NCI-H345 treated with DMSO at 0.1 percent for 48 hours (cell line): ENCODE measurements around the gene PECR.
"Not testable (repeated sequence)": the region's sequence is repeated elsewhere in the genome, so short reads cannot be mapped to it uniquely, and the experiment has no call there.

Source experiments
- DNase-seq: peaks from one replicate; lab custom pipeline; 2025; ENCODE audit not compliant: unreplicated experiment; lab: John Stamatoyannopoulos, UW

The PECR gene

GRCh38 chr2:216003876-216004696 is 77.5 kb downstream of the PECR start:
- no peak for DNase-seq

- DNase-seq: no peak
Measured at GRCh38 chr2:216002693-216003092, 78.9 kb downstream of the PECR start.

- no peak for DNase-seq
Measured at GRCh38 chr2:216002101-216002678, 79.4 kb downstream of the PECR start.

- no peak for DNase-seq
Measured at GRCh38 chr2:216001216-216002100, 80.2 kb downstream of the PECR start.

- no peak for DNase-seq
Measured at GRCh38 chr2:215998636-215999035, 83.0 kb downstream of the PECR start.

GRCh38 chr2:215997219-215997618 is 84.4 kb downstream of the PECR start:
- no peak for DNase-seq

GRCh38 chr2:215994911-215995310 is 86.7 kb downstream of the PECR start:
- no peak for DNase-seq

- not testable (repeated sequence) for DNase-seq
Measured at GRCh38 chr2:215988556-215989207, 92.9 kb downstream of the PECR start.
